CD4-positive, CD25-positive, alpha-beta regulatory T cell (primary cell): ENCODE data around the gene ZG16B. TPM values are rescaled to one million over a fixed set of nuclear protein-coding genes. Genes with fewer than 3 reads are reported as not detected.

ENCODE experiments used
- ATAC-seq, 2 donors: fragments of 150-1000 bp; cut with Tn5 transposase; one replicate each; pipeline ENCODE4 v1.10.0; 2021; ENCODE audit warnings: low read depth in 2 of 2, moderate number of reproducible peaks in 2 of 2, moderate library complexity in 1 of 2
- DNase-seq, 3 donors: peaks; one replicate each; pipeline versions ENCODE4 v3.0.0 to v3.0.0-alpha.2; 2012 to 2022; ENCODE audit warnings: mixed read lengths in 1 of 3
- H3K27ac ChIP-seq: one replicate; pipeline ENCODE4 v1.7.0; 2013; ENCODE audit warnings: mild to moderate bottlenecking, low read length; ENCODE audit not compliant: insufficient read depth, poor library complexity, severe bottlenecking
- H3K27me3 ChIP-seq: one replicate; pipeline ENCODE4 v1.7.0; 2013; ENCODE audit warnings: low read length; ENCODE audit not compliant: control insufficient read depth, insufficient read depth
- H3K36me3 ChIP-seq: one replicate; pipeline ENCODE4 v1.7.0; 2013; ENCODE audit warnings: mild to moderate bottlenecking, low read length, moderate library complexity; ENCODE audit not compliant: control insufficient read depth, insufficient read depth
- H3K4me1 ChIP-seq: 2 replicates; pipeline ENCODE4 v1.7.0; 2013; ENCODE audit warnings: mild to moderate bottlenecking, low read length; ENCODE audit not compliant: insufficient read depth, control insufficient read depth, poor library complexity, severe bottlenecking
- H3K4me3 ChIP-seq: one replicate; pipeline ENCODE4 v1.7.0; 2013; ENCODE audit warnings: low read depth, mild to moderate bottlenecking, low read length, moderate library complexity
- H3K9me3 ChIP-seq, 2 experiments: 1 replicate in 1 of 2; 2 replicates in 1 of 2; pipeline ENCODE4 v1.7.0; 2013; ENCODE audit warnings: low read length in 2 of 2, mild to moderate bottlenecking in 1 of 2, moderate library complexity in 1 of 2; ENCODE audit not compliant: control insufficient read depth in 2 of 2
- H3K27ac Mint-ChIP-seq, 3 donors: one replicate each; pipeline ENCODE4 v1.8.0; 2020 to 2022; ENCODE audit warnings: mild to moderate bottlenecking in 3 of 3, mixed read lengths in 3 of 3, moderate library complexity in 2 of 3
- H3K27me3 Mint-ChIP-seq: one replicate; pipeline ENCODE4 v1.8.0; 2022; ENCODE audit warnings: mild to moderate bottlenecking, mixed read lengths
- H3K36me3 Mint-ChIP-seq: one replicate; pipeline ENCODE4 v1.8.0; 2020; ENCODE audit warnings: mixed read lengths
- H3K4me1 Mint-ChIP-seq, 4 donors: one replicate each; pipeline ENCODE4 v1.8.0; 2020 to 2022; ENCODE audit warnings: mixed read lengths in 4 of 4, mild to moderate bottlenecking in 1 of 4
- H3K4me3 Mint-ChIP-seq, 4 donors: one replicate each; pipeline ENCODE4 v1.8.0; 2020 to 2022; ENCODE audit warnings: mild to moderate bottlenecking in 4 of 4, mixed read lengths in 4 of 4, moderate library complexity in 3 of 4
- H3K9me3 Mint-ChIP-seq, 7 donors: one replicate each; pipeline ENCODE4 v1.8.0; 2020 to 2022; ENCODE audit warnings: mixed read lengths in 7 of 7, mild to moderate bottlenecking in 3 of 7, moderate library complexity in 2 of 7
- polyA plus RNA-seq, 4 donors: library from polyadenylated mRNA; unstranded; fragments of 300-500 nt; fragmentation: Illumina TruSeq; gene quantifications; one replicate each; pipeline ENCODE4 v1.2.3, GENCODE V29; 2021
- total RNA-seq: library from RNA; stranded (reverse); gene quantifications from one replicate; pipeline ENCODE4 v1.2.3, GENCODE V29; 2022

The ZG16B gene
- total and polyA plus RNA-seq, 5 donors from 2014 or later: 0.60 to 2.4 (median 1.4) TPM; not detected in 1

GRCh38 chr16:2786826-2787151 lies 43.3 kb upstream of the ZG16B start:
- Mint-ChIP-seq H3K4me1 (peaks cover 0 to 15% (median 0%) of the 10 kb centered on the region in 4 donors), H3K9me3 (peaks cover 0 to 3% (median 0%) of the 10 kb centered on the region in 7 donors), H3K4me3 (no peak overlapping the region), H3K27me3 (peaks cover 41% of the 10 kb centered on the region), H3K36me3 (no peaks in the 10 kb centered on the region), H3K27ac (no peak overlapping the region)
- DNase-seq: no peak
- Histone ChIP-seq H3K36me3 (no peaks in the 10 kb centered on the region), H3K27me3 (no peaks in the 10 kb centered on the region), H3K4me1 (peaks cover 11% of the 10 kb centered on the region), H3K27ac (no peak overlapping the region), H3K4me3 (no peak overlapping the region), H3K9me3 (no peaks in the 10 kb centered on the region)
- ATAC-seq: no peak

GRCh38 chr16:2787406-2787805 lies 42.7 kb upstream of the ZG16B start, which contains the start of gene PRSS33:
PRSS33 (minus strand) TSS chr16:2787560; CDS start chr16:2786547, 1,013 bp downstream.
- Mint-ChIP-seq H3K27ac (no peak within 1 kb of the TSS), H3K27me3 (peaks cover 41% of the 10 kb centered on the region), H3K4me1 (peaks cover 0 to 15% (median 0%) of the 10 kb centered on the region in 4 donors), H3K9me3 (peaks cover 0 to 3% (median 0%) of the 10 kb centered on the region in 7 donors), H3K4me3 (peak within 1 kb of the TSS in 2 of 4 donors; percentile 56 to 74), H3K36me3 (no peaks in the 10 kb centered on the region)
- H3K9me3 ChIP-seq: no peaks in the 10 kb centered on the region
- H3K36me3 ChIP-seq: no peaks in the 10 kb centered on the region
- no peaks in the 10 kb centered on the region for H3K27me3 ChIP-seq
- H3K27ac ChIP-seq: no peak within 1 kb of the TSS
- no peak within 1 kb of the TSS for H3K4me3 ChIP-seq
- peaks cover 11% of the 10 kb centered on the region for H3K4me1 ChIP-seq
- no peak for ATAC-seq
- no peak for DNase-seq

- Histone ChIP-seq H3K36me3 (no peaks in the 10 kb centered on the region), H3K27ac (no peak overlapping the region), H3K4me3 (no peak overlapping the region), H3K4me1 (peaks cover 11% of the 10 kb centered on the region), H3K27me3 (no peaks in the 10 kb centered on the region), H3K9me3 (no peaks in the 10 kb centered on the region)
- peak overlapping the region in 1 of 4 donors; percentile 74 for H3K4me3 Mint-ChIP-seq
- peaks cover 0 to 15% (median 0%) of the 10 kb centered on the region in 4 donors for H3K4me1 Mint-ChIP-seq
- ATAC-seq: no peak
- H3K9me3 Mint-ChIP-seq: peaks cover 0 to 3% (median 0%) of the 10 kb centered on the region in 7 donors
- no peaks in the 10 kb centered on the region for H3K36me3 Mint-ChIP-seq
- DNase-seq: no peak
- no peak overlapping the region for H3K27ac Mint-ChIP-seq
- H3K27me3 Mint-ChIP-seq: peaks cover 41% of the 10 kb centered on the region
These were observed 42.1 kb upstream of the ZG16B start for GRCh38 chr16:2787961-2788360.

GRCh38 chr16:2790631-2791030 lies 39.5 kb upstream of the ZG16B start:
- H3K4me1 Mint-ChIP-seq: peaks cover 0 to 7% (median 0%) of the 10 kb centered on the region in 4 donors
- H3K27me3 Mint-ChIP-seq: peaks cover 50% of the 10 kb centered on the region
- Histone ChIP-seq H3K36me3 (no peaks in the 10 kb centered on the region), H3K9me3 (no peaks in the 10 kb centered on the region), H3K4me3 (no peak overlapping the region), H3K27ac (no peak overlapping the region), H3K27me3 (no peaks in the 10 kb centered on the region), H3K4me1 (peaks cover 5% of the 10 kb centered on the region)
- no peaks in the 10 kb centered on the region for H3K36me3 Mint-ChIP-seq
- peak overlapping the region in 1 of 4 donors; percentile 54 for H3K4me3 Mint-ChIP-seq
- no peak for DNase-seq
- no peak overlapping the region for H3K27ac Mint-ChIP-seq
- no peak for ATAC-seq
- peaks cover 0 to 3% (median 0%) of the 10 kb centered on the region in 7 donors for H3K9me3 Mint-ChIP-seq

- Histone ChIP-seq H3K36me3 (no peaks in the 10 kb centered on the region), H3K27me3 (no peaks in the 10 kb centered on the region), H3K27ac (no peak overlapping the region), H3K9me3 (no peaks in the 10 kb centered on the region), H3K4me1 (no peaks in the 10 kb centered on the region), H3K4me3 (no peak overlapping the region)
- Mint-ChIP-seq H3K9me3 (peaks cover 0 to 3% (median 0%) of the 10 kb centered on the region in 7 donors), H3K36me3 (no peaks in the 10 kb centered on the region), H3K27ac (no peak overlapping the region), H3K4me1 (peaks cover 0 to 2% (median 0%) of the 10 kb centered on the region in 4 donors), H3K27me3 (peaks cover 52% of the 10 kb centered on the region), H3K4me3 (no peak overlapping the region)
- ATAC-seq (no peak), DNase-seq (no peak)
These were observed 38.9 kb upstream of the ZG16B start for GRCh38 chr16:2791174-2791573.

GRCh38 chr16:2792940-2793339 lies 37.2 kb upstream of the ZG16B start:
- no peak overlapping the region for H3K4me3 ChIP-seq
- no peaks in the 10 kb centered on the region for H3K36me3 Mint-ChIP-seq
- H3K27me3 ChIP-seq: no peaks in the 10 kb centered on the region
- H3K36me3 ChIP-seq: no peaks in the 10 kb centered on the region
- no peaks in the 10 kb centered on the region for H3K4me1 ChIP-seq
- H3K9me3 Mint-ChIP-seq: peaks cover 0 to 3% (median 0%) of the 10 kb centered on the region in 7 donors
- no peaks in the 10 kb centered on the region for H3K4me1 Mint-ChIP-seq
- no peaks in the 10 kb centered on the region for H3K9me3 ChIP-seq
- H3K27me3 Mint-ChIP-seq: peaks cover 51% of the 10 kb centered on the region
- H3K27ac ChIP-seq: no peak overlapping the region
- H3K4me3 Mint-ChIP-seq: no peak overlapping the region
- ATAC-seq (no peak), DNase-seq (no peak)
- no peak overlapping the region for H3K27ac Mint-ChIP-seq

GRCh38 chr16:2795395-2796143 lies 34.5 kb upstream of the ZG16B start:
- H3K27me3 ChIP-seq: no peaks in the 10 kb centered on the region
- Mint-ChIP-seq H3K9me3 (no peaks in the 10 kb centered on the region), H3K4me1 (no peaks in the 10 kb centered on the region), H3K27me3 (peaks cover 36% of the 10 kb centered on the region), H3K27ac (no peak overlapping the region), H3K4me3 (no peak overlapping the region), H3K36me3 (no peaks in the 10 kb centered on the region)
- ATAC-seq: no peak
- H3K27ac ChIP-seq: no peak overlapping the region
- no peaks in the 10 kb centered on the region for H3K36me3 ChIP-seq
- no peak for DNase-seq
- no peaks in the 10 kb centered on the region for H3K9me3 ChIP-seq
- H3K4me3 ChIP-seq: no peak overlapping the region
- no peaks in the 10 kb centered on the region for H3K4me1 ChIP-seq

- peaks cover 0 to 3% (median under 1%) of the 10 kb centered on the region in 7 donors for H3K9me3 Mint-ChIP-seq
- no peaks in the 10 kb centered on the region for H3K4me1 Mint-ChIP-seq
- Histone ChIP-seq H3K36me3 (no peaks in the 10 kb centered on the region), H3K27ac (no peak overlapping the region), H3K27me3 (no peaks in the 10 kb centered on the region), H3K4me3 (no peak overlapping the region), H3K4me1 (no peaks in the 10 kb centered on the region), H3K9me3 (peaks cover 0 to 5% of the 10 kb centered on the region in 2 experiments)
- peaks cover 26% of the 10 kb centered on the region for H3K27me3 Mint-ChIP-seq
- no peak for ATAC-seq
- H3K4me3 Mint-ChIP-seq: no peak overlapping the region
- no peaks in the 10 kb centered on the region for H3K36me3 Mint-ChIP-seq
- DNase-seq: no peak
- H3K27ac Mint-ChIP-seq: no peak overlapping the region
These were observed 31.3 kb upstream of the ZG16B start for GRCh38 chr16:2798723-2799204.
